HEK293 (cell line): ENCODE results near the gene PPP6R3.

Source experiments
- CTCF ChIP-seq: fragments of 450-650 bp; formaldehyde crosslinking; IDR thresholded peaks from 2 replicates; pipeline ENCODE4 v1.5.1; 2016; ENCODE audit warnings: missing biosample characterization, missing genetic modification characterization
- PRDM6 ChIP-seq: fragments of 450-650 bp; formaldehyde crosslinking; IDR thresholded peaks from 2 replicates; pipeline ENCODE4 v1.5.1; 2017; ENCODE audit warnings: missing biosample characterization, missing genetic modification characterization
- TCF7L2 ChIP-seq: IDR thresholded peaks from 2 replicates; pipeline ENCODE4 v1.6.1; 2011; ENCODE audit warnings: low read depth, mild to moderate bottlenecking, inconsistent platforms, low read length, moderate library complexity, borderline replicate concordance
- ZBTB49 ChIP-seq: fragments of 450-650 bp; formaldehyde crosslinking; IDR thresholded peaks from 2 replicates; pipeline ENCODE4 v1.5.1; 2016; ENCODE audit warnings: missing biosample characterization, missing genetic modification characterization, low read depth
- ZNF121 ChIP-seq: fragments of 450-650 bp; formaldehyde crosslinking; IDR thresholded peaks from 2 replicates; pipeline ENCODE4 v1.5.1; 2016; ENCODE audit warnings: missing biosample characterization, missing genetic modification characterization
- ZNF138 ChIP-seq: fragments of 450-650 bp; formaldehyde crosslinking; IDR thresholded peaks from 2 replicates; pipeline ENCODE4 v1.5.1; 2016; ENCODE audit warnings: missing biosample characterization, missing genetic modification characterization, borderline replicate concordance
- ZNF140 ChIP-seq: fragments of 450-650 bp; formaldehyde crosslinking; IDR thresholded peaks from 2 replicates; pipeline ENCODE4 v1.5.1; 2016; ENCODE audit warnings: missing biosample characterization, missing genetic modification characterization
- ZNF175 ChIP-seq: fragments of 450-650 bp; formaldehyde crosslinking; IDR thresholded peaks from 2 replicates; pipeline ENCODE4 v1.5.1; 2016; ENCODE audit warnings: missing biosample characterization, missing genetic modification characterization
- ZNF292 ChIP-seq: fragments of 450-650 bp; formaldehyde crosslinking; IDR thresholded peaks from 2 replicates; pipeline ENCODE4 v1.5.1; 2016; ENCODE audit warnings: low read depth, missing biosample characterization, missing genetic modification characterization, borderline replicate concordance
- ZNF747 ChIP-seq: fragments of 450-650 bp; formaldehyde crosslinking; IDR thresholded peaks from 2 replicates; pipeline ENCODE4 v1.5.1; 2016; ENCODE audit warnings: missing biosample characterization, missing genetic modification characterization

- TF ChIP-seq CTCF (no peak), ZBTB49 (tag by site-specific recombination) (no peak), ZNF138 (tag by site-specific recombination) (no peak), TCF7L2 (no peak), ZNF140 (tag by site-specific recombination) (no peak), PRDM6 (no peak), ZNF292 (tag by site-specific recombination) (no peak), ZNF121 (tag by site-specific recombination) (no peak), ZNF175 (no peak), ZNF747 (no peak)
These were observed 189.5 kb downstream of the PPP6R3 start for GRCh38 chr11:68649851-68650555.
